Fibroblast of mammary gland (primary cell): ENCODE measurements around the gene FAM9B.
A peak's percentile ranks its signal among the peaks of the same experiment; 100 is the strongest.
"Not testable (repeated sequence)": the region's sequence is repeated elsewhere in the genome, so short reads cannot be mapped to it uniquely, and the experiment has no call there.

Source experiments
- DNase-seq: peaks from one replicate; pipeline ENCODE4 v3.0.0-alpha.2; 2010; ENCODE audit warnings: low read depth
- H3K4me3 ChIP-seq: 2 replicates; pipeline ENCODE4 v1.5.1; 2011; ENCODE audit warnings: low read depth, mild to moderate bottlenecking, low read length, moderate library complexity; ENCODE audit not compliant: control insufficient read depth
- TF ChIP-seq, protein P1 (sequence below): conservative IDR thresholded peaks from 2 replicates; pipeline ENCODE4 v1.5.1; 2011; ENCODE audit warnings: low read depth, low read length, inconsistent platforms; ENCODE audit not compliant: control insufficient read depth, insufficient read depth

The FAM9B gene

DNA sequence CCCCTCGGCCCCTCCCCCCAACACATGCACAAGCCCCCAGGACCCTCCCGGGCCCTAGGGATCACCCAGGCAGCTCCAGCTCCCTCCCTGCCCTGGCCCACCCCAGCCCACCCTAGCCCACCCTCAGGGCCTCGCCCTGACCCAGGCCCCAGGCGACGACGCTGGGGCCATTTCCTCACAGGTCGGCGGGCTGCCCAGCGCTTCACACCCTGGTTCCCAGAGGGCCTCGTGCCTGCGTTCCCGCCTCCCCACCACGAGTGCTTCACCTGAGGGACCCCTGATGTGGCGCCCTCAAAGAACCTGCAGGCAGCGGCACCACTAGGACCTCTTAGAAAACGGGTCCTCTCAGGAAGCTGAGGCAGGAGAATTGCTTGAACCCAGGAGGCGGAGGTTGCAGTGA is 341 bp downstream of the FAM9B start:
- TF ChIP-seq, protein P1, sequence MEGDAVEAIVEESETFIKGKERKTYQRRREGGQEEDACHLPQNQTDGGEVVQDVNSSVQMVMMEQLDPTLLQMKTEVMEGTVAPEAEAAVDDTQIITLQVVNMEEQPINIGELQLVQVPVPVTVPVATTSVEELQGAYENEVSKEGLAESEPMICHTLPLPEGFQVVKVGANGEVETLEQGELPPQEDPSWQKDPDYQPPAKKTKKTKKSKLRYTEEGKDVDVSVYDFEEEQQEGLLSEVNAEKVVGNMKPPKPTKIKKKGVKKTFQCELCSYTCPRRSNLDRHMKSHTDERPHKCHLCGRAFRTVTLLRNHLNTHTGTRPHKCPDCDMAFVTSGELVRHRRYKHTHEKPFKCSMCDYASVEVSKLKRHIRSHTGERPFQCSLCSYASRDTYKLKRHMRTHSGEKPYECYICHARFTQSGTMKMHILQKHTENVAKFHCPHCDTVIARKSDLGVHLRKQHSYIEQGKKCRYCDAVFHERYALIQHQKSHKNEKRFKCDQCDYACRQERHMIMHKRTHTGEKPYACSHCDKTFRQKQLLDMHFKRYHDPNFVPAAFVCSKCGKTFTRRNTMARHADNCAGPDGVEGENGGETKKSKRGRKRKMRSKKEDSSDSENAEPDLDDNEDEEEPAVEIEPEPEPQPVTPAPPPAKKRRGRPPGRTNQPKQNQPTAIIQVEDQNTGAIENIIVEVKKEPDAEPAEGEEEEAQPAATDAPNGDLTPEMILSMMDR, result no peak

DNA sequence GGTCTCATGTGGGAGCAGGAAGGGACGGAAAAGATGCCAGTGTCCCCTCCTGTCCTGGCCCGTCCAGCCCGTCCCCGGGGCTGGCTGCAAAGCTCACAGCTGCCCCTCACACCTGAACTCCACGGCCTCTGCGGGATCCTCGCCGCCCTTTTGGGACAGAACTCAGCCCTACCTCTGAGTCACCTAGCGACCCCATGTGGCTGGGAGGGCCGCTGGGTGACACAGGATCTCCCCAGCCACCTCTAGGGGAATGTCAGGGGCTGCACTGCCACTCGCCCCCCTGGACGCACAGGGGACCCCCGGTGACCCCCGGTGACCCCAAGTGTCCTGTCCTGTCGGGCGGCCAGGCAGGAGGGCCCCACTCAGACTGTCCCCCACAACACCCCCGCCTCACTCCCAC is 748 bp downstream of the FAM9B start:
- TF ChIP-seq, protein P1, result no peak

More for the DNA sequence above, 341 bp downstream of the FAM9B start:
- DNase-seq, result no peak
- no peak overlapping the region for H3K4me3 ChIP-seq

GRCh38 chrX:9023293-9023692 is 10.6 kb downstream of the FAM9B start:
- no peak for DNase-seq
- TF ChIP-seq, protein P1, result no peak
- H3K4me3 ChIP-seq, result no peak overlapping the region

More for the DNA sequence above, 748 bp downstream of the FAM9B start:
- no peak for DNase-seq
- H3K4me3 ChIP-seq, result no peak overlapping the region

DNA sequence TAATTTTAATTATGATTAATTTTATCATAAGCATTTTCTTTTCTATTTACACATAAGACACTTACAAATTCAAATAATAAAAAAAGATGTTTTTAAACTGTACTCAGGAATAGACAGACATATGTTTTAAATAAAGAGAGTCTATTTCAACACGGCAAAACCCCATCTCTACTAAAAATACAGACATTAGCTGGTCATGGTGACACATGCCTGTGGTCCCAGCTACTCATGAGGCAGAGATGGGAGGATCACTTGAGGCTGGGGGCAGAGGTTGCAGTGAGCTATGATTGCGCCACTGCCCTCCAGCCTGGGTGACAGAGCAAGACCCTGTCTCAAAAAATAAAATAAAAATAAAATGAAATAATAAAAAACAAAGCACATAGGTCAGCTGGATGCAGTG is 14.8 kb downstream of the FAM9B start:
- H3K4me3 ChIP-seq, result no peak overlapping the region
- TF ChIP-seq, protein P1, result no peak
- peak; percentile 62 for DNase-seq

- not testable (repeated sequence) for DNase-seq, H3K4me3 ChIP-seq
Measured at GRCh38 chrX:9018332-9018731, 15.6 kb downstream of the FAM9B start.

- no peak for DNase-seq
- no peak overlapping the region for H3K4me3 ChIP-seq
- TF ChIP-seq, protein P1, result no peak
Measured at GRCh38 chrX:9003041-9003440, 30.9 kb downstream of the FAM9B start.

DNA sequence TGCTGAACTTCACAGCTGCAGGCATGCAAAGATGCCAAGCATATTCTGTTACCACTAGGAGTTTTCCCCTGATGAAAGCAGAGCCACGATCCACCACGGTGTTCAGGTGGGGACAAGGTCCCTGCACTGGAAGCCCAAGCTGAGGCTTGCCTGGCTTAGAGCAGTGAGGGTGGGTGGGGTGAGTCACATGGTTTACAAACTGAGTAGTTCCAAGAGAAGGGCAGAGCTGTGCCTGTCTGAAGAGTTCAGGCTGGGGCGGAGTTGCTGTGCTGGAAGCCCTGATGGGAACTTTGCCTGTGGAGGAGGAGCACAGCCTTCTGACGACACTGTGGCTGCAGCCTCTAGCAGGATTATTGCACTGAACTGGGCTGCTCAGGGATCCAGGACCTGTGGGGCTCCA is 45.5 kb downstream of the FAM9B start:
- no peak overlapping the region for H3K4me3 ChIP-seq
- TF ChIP-seq, protein P1, result no peak
- DNase-seq, result peak; percentile 60
